Astrocyte (in vitro differentiated cells and primary cell): ENCODE measurements around the gene RGS14. TPM values are rescaled to one million over a fixed set of nuclear protein-coding genes. Genes with fewer than 3 reads are reported as not detected.

Experiments used
- DNase-seq: peaks from one replicate; pipeline ENCODE4 v3.0.0-alpha.2; 2010; ENCODE audit warnings: low read depth
- FAIRE-seq: peaks from 2 replicates; lab custom pipeline; 2011; peaks lifted over from hg19 to GRCh38; lab: Jason Lieb, UNC
- H2AFZ ChIP-seq: 2 replicates; pipeline ENCODE4 v1.6.0; 2012; ENCODE audit warnings: low read depth, low read length, inconsistent platforms
- H3K27ac ChIP-seq: 2 replicates; pipeline ENCODE4 v1.5.1; 2011; ENCODE audit warnings: low read depth, low read length, inconsistent platforms
- H3K27me3 ChIP-seq: 2 replicates; pipeline ENCODE4 v1.6.0; 2011; ENCODE audit warnings: low read length, inconsistent platforms; ENCODE audit not compliant: insufficient read depth
- H3K36me3 ChIP-seq: 2 replicates; pipeline ENCODE4 v1.5.1; 2011; ENCODE audit warnings: low read length, inconsistent platforms; ENCODE audit not compliant: insufficient read depth
- H3K4me1 ChIP-seq: 2 replicates; pipeline ENCODE4 v1.5.1; 2011; ENCODE audit warnings: low read length, inconsistent platforms; ENCODE audit not compliant: insufficient read depth
- H3K4me2 ChIP-seq: 2 replicates; pipeline ENCODE4 v1.6.0; 2012; ENCODE audit warnings: low read length, inconsistent platforms
- H3K4me3 ChIP-seq: 2 replicates; pipeline ENCODE4 v1.5.1; 2011; ENCODE audit warnings: low read depth, mild to moderate bottlenecking, low read length, inconsistent platforms; ENCODE audit not compliant: insufficient read depth
- H3K79me2 ChIP-seq: 2 replicates; pipeline ENCODE4 v1.6.0; 2012; ENCODE audit warnings: mild to moderate bottlenecking, low read length, inconsistent platforms; ENCODE audit not compliant: insufficient read depth
- H3K9ac ChIP-seq: 2 replicates; pipeline ENCODE4 v1.6.0; 2012; ENCODE audit warnings: mild to moderate bottlenecking, low read length, inconsistent platforms
- H3K9me3 ChIP-seq: 2 replicates; pipeline ENCODE4 v1.5.1; 2012; ENCODE audit warnings: low read depth, mild to moderate bottlenecking, low read length, inconsistent platforms; ENCODE audit not compliant: insufficient read depth
- H4K20me1 ChIP-seq: 2 replicates; pipeline ENCODE4 v1.6.0; 2012; ENCODE audit warnings: low read length, inconsistent platforms; ENCODE audit not compliant: insufficient read depth
- H3K27ac Mint-ChIP-seq: one replicate; pipeline ENCODE4 v1.8.0; 2021; ENCODE audit warnings: mild to moderate bottlenecking, mixed read lengths; ENCODE audit not compliant: unreplicated experiment
- H3K27me3 Mint-ChIP-seq: one replicate; pipeline ENCODE4 v1.8.0; 2021; ENCODE audit warnings: low read depth, mixed read lengths; ENCODE audit not compliant: unreplicated experiment
- H3K36me3 Mint-ChIP-seq: one replicate; pipeline ENCODE4 v1.8.0; 2021; ENCODE audit warnings: low read depth, mixed read lengths; ENCODE audit not compliant: unreplicated experiment
- H3K4me1 Mint-ChIP-seq: one replicate; pipeline ENCODE4 v1.8.0; 2021; ENCODE audit warnings: low read depth, mixed read lengths; ENCODE audit not compliant: unreplicated experiment
- H3K4me3 Mint-ChIP-seq: one replicate; pipeline ENCODE4 v1.8.0; 2021; ENCODE audit warnings: mild to moderate bottlenecking, moderate library complexity, mixed read lengths; ENCODE audit not compliant: unreplicated experiment
- H3K9me3 Mint-ChIP-seq: one replicate; pipeline ENCODE4 v1.8.0; 2021; ENCODE audit warnings: mild to moderate bottlenecking, mixed read lengths; ENCODE audit not compliant: unreplicated experiment
- EZH2 ChIP-seq: IDR thresholded peaks from 2 replicates; pipeline ENCODE4 v1.6.1; 2012; ENCODE audit warnings: mild to moderate bottlenecking, low read length, inconsistent platforms; ENCODE audit not compliant: insufficient read depth
- total RNA-seq: library from RNA; stranded (reverse); gene quantifications from 2 replicates; pipeline ENCODE4 v1.2.1, GENCODE V29; 2021
- TF ChIP-seq, protein P1 (sequence below): IDR thresholded peaks from 2 replicates; pipeline ENCODE4 v1.5.1; 2011; ENCODE audit warnings: low read depth, mild to moderate bottlenecking, inconsistent platforms, low read length, moderate library complexity; ENCODE audit not compliant: insufficient read depth

Gene RGS14
- total RNA-seq, 1 donor from 2014 or later = 7.8 TPM

DNA sequence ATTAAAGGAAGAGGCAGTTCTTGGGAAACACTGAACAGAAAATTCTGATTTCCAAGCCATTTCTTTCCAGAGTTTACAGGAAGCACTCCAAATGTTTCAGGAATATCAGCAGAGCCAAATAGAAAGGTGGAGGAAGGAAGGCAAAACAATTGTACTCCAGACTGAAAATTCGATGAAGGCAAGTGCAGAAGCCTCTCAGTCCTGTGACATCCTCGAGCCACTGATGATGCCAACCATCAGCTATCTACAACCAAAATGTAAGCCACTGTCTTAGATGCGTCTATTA lies 8.4 kb upstream of the RGS14 start:
- peaks cover 17% of the 10 kb centered on the region for H3K36me3 ChIP-seq
- no peak for TF ChIP-seq EZH2
- TF ChIP-seq, protein P1, sequence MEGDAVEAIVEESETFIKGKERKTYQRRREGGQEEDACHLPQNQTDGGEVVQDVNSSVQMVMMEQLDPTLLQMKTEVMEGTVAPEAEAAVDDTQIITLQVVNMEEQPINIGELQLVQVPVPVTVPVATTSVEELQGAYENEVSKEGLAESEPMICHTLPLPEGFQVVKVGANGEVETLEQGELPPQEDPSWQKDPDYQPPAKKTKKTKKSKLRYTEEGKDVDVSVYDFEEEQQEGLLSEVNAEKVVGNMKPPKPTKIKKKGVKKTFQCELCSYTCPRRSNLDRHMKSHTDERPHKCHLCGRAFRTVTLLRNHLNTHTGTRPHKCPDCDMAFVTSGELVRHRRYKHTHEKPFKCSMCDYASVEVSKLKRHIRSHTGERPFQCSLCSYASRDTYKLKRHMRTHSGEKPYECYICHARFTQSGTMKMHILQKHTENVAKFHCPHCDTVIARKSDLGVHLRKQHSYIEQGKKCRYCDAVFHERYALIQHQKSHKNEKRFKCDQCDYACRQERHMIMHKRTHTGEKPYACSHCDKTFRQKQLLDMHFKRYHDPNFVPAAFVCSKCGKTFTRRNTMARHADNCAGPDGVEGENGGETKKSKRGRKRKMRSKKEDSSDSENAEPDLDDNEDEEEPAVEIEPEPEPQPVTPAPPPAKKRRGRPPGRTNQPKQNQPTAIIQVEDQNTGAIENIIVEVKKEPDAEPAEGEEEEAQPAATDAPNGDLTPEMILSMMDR = no peak
- no peak for FAIRE-seq
- DNase-seq = no peak
- H3K9ac ChIP-seq = peak overlapping the region; percentile 19
- no peak overlapping the region for H3K4me3 ChIP-seq
- no peak overlapping the region for H2AFZ ChIP-seq
- Mint-ChIP-seq H3K27me3 (peaks cover 1% of the 10 kb centered on the region), H3K4me3 (peak overlapping the region; percentile 47), H3K9me3 (peaks cover 3% of the 10 kb centered on the region), H3K36me3 (peaks cover 2% of the 10 kb centered on the region), H3K4me1 (peaks cover 18% of the 10 kb centered on the region), H3K27ac (no peak overlapping the region)
- no peak overlapping the region for H3K27ac ChIP-seq
- H3K9me3 ChIP-seq = no peaks in the 10 kb centered on the region
- H3K79me2 ChIP-seq = peaks cover 65% of the 10 kb centered on the region
- peaks cover 51% of the 10 kb centered on the region for H4K20me1 ChIP-seq
- peak overlapping the region; percentile 93 for H3K4me2 ChIP-seq
- H3K27me3 ChIP-seq = no peaks in the 10 kb centered on the region
- peaks cover 18% of the 10 kb centered on the region for H3K4me1 ChIP-seq

DNA sequence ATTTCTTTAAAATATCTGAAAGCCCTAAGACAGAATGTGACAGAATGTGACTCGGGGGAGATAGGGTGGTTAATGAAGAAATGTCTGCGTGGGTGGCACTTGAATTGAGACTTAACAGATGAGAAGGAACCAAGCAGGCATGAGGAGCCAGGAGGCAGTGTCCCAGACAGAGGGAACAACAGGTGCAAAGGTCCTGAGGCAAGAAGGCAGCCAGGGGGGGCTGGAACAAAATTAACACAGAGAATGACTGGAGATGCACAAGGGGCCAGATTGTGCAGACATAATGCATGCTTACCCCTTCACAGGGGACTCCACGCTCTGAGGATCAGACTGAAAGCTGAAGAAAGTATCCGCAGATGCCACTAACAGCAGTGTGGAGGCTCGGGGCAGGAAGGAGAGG lies 8.0 kb upstream of the RGS14 start:
- peaks cover 63% of the 10 kb centered on the region for H3K79me2 ChIP-seq
- Mint-ChIP-seq H3K36me3 (peaks cover 2% of the 10 kb centered on the region), H3K27me3 (peaks cover 5% of the 10 kb centered on the region), H3K27ac (no peak overlapping the region), H3K4me1 (peaks cover 21% of the 10 kb centered on the region), H3K4me3 (peak overlapping the region; percentile 98), H3K9me3 (peaks cover 6% of the 10 kb centered on the region)
- no peak for TF ChIP-seq EZH2
- TF ChIP-seq, protein P1 = no peak
- H3K4me2 ChIP-seq = peak overlapping the region; percentile 93
- H3K27me3 ChIP-seq = no peaks in the 10 kb centered on the region
- H3K36me3 ChIP-seq = peaks cover 17% of the 10 kb centered on the region
- H3K9ac ChIP-seq = peak overlapping the region; percentile 93
- H3K27ac ChIP-seq = no peak overlapping the region
- peaks cover 50% of the 10 kb centered on the region for H4K20me1 ChIP-seq
- no peak for DNase-seq
- FAIRE-seq = no peak
- H3K4me1 ChIP-seq = peaks cover 18% of the 10 kb centered on the region
- no peaks in the 10 kb centered on the region for H3K9me3 ChIP-seq
- no peak overlapping the region for H3K4me3 ChIP-seq
- H2AFZ ChIP-seq = no peak overlapping the region

DNA sequence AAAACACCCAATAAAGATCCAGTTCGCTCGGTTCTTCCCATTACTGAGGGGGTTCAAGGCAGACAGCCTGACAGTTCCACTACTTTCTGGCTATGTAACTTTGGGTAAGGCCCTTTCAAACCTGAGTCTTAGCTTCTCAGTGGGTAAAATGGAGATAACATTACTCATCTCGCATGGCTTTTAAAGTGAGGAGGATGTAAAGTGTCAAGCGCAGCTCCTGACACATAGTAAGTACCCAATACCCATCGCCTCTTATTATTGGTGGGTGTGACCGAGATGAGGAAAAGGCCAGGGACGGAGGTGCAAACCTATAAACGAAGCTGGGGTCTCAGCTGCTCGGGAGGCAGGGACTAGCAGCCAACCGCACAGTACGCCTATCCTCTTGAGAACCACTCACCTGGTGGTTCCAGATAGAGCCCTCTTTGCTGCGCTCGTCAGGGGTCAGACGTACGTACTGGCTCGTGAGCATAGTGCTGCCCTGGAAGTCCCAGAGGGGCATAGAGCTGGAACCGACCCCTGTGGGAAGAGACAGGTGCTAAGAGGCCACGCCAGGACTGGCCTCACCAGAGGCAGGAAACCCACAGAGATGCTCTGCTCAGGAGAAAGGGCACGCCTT lies 6.8 kb upstream of the RGS14 start:
- Mint-ChIP-seq H3K4me1 (peaks cover 21% of the 10 kb centered on the region), H3K9me3 (peaks cover 6% of the 10 kb centered on the region), H3K27me3 (peaks cover 5% of the 10 kb centered on the region), H3K4me3 (peak overlapping the region; percentile 98), H3K36me3 (peaks cover 2% of the 10 kb centered on the region), H3K27ac (peak overlapping the region; percentile 98)
- Histone ChIP-seq H3K4me1 (peaks cover 18% of the 10 kb centered on the region), H3K4me2 (peak overlapping the region; percentile 93), H3K79me2 (peaks cover 54% of the 10 kb centered on the region), H3K36me3 (peaks cover 17% of the 10 kb centered on the region), H3K9me3 (no peaks in the 10 kb centered on the region), H3K27ac (peak overlapping the region; percentile 96), H4K20me1 (peaks cover 41% of the 10 kb centered on the region), H2AFZ (peak overlapping the region; percentile 88), H3K27me3 (no peaks in the 10 kb centered on the region), H3K4me3 (peak overlapping the region; percentile 90), H3K9ac (peak overlapping the region; percentile 93)
- no peak for TF ChIP-seq EZH2
- TF ChIP-seq, protein P1 = no peak
- no peak for DNase-seq
- FAIRE-seq = no peak
